Subcutaneous adipose tissue (tissue), 4 donors: Measurements from ENCODE around the gene CCDC88B. TPM values are rescaled to one million over a fixed set of nuclear protein-coding genes. Genes with fewer than 3 reads are reported as not detected.

Experiments
- CTCF ChIP-seq: fragments of 450-650 bp; IDR thresholded peaks from one replicate; pipeline ENCODE4 v1.5.1; 2016; ENCODE audit warnings: low read depth, mild to moderate bottlenecking, control low read depth, antibody characterized with exemption, moderate library complexity
- total RNA-seq, 4 donors: library from RNA; depleted of rRNA; stranded (reverse); fragments of >200 nt; gene quantifications; one replicate each; pipeline ENCODE4 v1.1.0, GENCODE V29; 2016

CCDC88B gene
- total RNA-seq, 4 donors from 2014 or later: 7.0 to 18.2 (median 11.2) TPM

GRCh38 chr11:64352995-64353714, 13.2 kb downstream of the CCDC88B start:
- TF ChIP-seq CTCF: no peak

GRCh38 chr11:64353715-64354506, 13.9 kb downstream of the CCDC88B start:
- no peak for TF ChIP-seq CTCF

- no peak for TF ChIP-seq CTCF
Observed at GRCh38 chr11:64355078-64355940, 15.3 kb downstream of the CCDC88B start.

- TF ChIP-seq CTCF: no peak
Observed at GRCh38 chr11:64356498-64357411, 16.8 kb downstream of the CCDC88B start.

GRCh38 chr11:64357446-64357845, 17.4 kb downstream of the CCDC88B start:
- no peak for TF ChIP-seq CTCF

- no peak for TF ChIP-seq CTCF
Observed at GRCh38 chr11:64357904-64358535, 18.0 kb downstream of the CCDC88B start.
